Stimulated activated naive CD4-positive, alpha-beta T cell (primary cell): ENCODE data around the gene RAB4A.

ENCODE experiments used
- DNase-seq, 6 experiments: peaks; one replicate each; lab custom pipeline; 2025; lab: John Stamatoyannopoulos, UW

Gene RAB4A

GRCh38 chr1:229270547-229271447 lies at the start of gene RAB4A:
Gene RAB4A (plus strand): TSS chr1:229271111. CDS start chr1:229271340, 229 bp downstream.
- peak; percentile 35 to 74 (median 58) for DNase-seq

GRCh38 chr1:229222081-229222480 lies 48.8 kb upstream of the RAB4A start:
- no peak for DNase-seq

GRCh38 chr1:229223498-229223897 lies 47.4 kb upstream of the RAB4A start:
- no peak for DNase-seq

- no peak for DNase-seq
These were observed 46.6 kb upstream of the RAB4A start for GRCh38 chr1:229224308-229224707.

- DNase-seq: no peak
These were observed 45.6 kb upstream of the RAB4A start for GRCh38 chr1:229225331-229225782.

- no peak for DNase-seq
These were observed 44.1 kb upstream of the RAB4A start for GRCh38 chr1:229226796-229227195.

- DNase-seq: peak; percentile 52 to 86 (median 70)
These were observed 43.5 kb upstream of the RAB4A start for GRCh38 chr1:229227298-229227919.

- DNase-seq: no peak
These were observed 42.4 kb upstream of the RAB4A start for GRCh38 chr1:229228522-229228921.

- no peak for DNase-seq
These were observed 41.7 kb upstream of the RAB4A start for GRCh38 chr1:229229137-229229720.

- DNase-seq: no peak
These were observed 41.2 kb upstream of the RAB4A start for GRCh38 chr1:229229721-229230139.

- DNase-seq: no peak
These were observed 40.6 kb upstream of the RAB4A start for GRCh38 chr1:229230140-229230892.

GRCh38 chr1:229230893-229231753 lies 39.8 kb upstream of the RAB4A start:
- DNase-seq: no peak

GRCh38 chr1:229231754-229232119 lies 39.2 kb upstream of the RAB4A start:
- no peak for DNase-seq

- no peak for DNase-seq
These were observed 35.9 kb upstream of the RAB4A start for GRCh38 chr1:229234870-229235472.

GRCh38 chr1:229237320-229237719 lies 33.6 kb upstream of the RAB4A start:
- DNase-seq: no peak

- DNase-seq: no peak
These were observed 32.7 kb upstream of the RAB4A start for GRCh38 chr1:229238231-229238630.

GRCh38 chr1:229238674-229239415 lies 32.1 kb upstream of the RAB4A start:
- DNase-seq: no peak

- no peak for DNase-seq
These were observed 30.4 kb upstream of the RAB4A start for GRCh38 chr1:229240532-229240931.

- no peak for DNase-seq
These were observed 29.5 kb upstream of the RAB4A start for GRCh38 chr1:229241390-229241789.

- DNase-seq: no peak
These were observed 27.3 kb upstream of the RAB4A start for GRCh38 chr1:229243638-229244037.
